SK-N-SH treated with all-trans-retinoic acid at 6 μM for 48 hours (cell line): Measurements from ENCODE around the gene ZFAND5.

Experiments
- ATAC-seq: fragments of 200-7000 bp; cut with Tn5 transposase; 3 replicates; pipeline ENCODE4 v1.9.1; 2020; ENCODE audit warnings: mild to moderate bottlenecking, moderate library complexity
- ARNTL ChIP-seq: fragments of 450-650 bp; formaldehyde crosslinking; IDR thresholded peaks from 2 replicates; pipeline ENCODE4 v1.5.0; 2020; ENCODE audit warnings: low read depth, mild to moderate bottlenecking, moderate library complexity, borderline replicate concordance
- BACH2 ChIP-seq: fragments of 250-450 bp; sonication (Bioruptor Pico); IDR thresholded peaks from 2 replicates; pipeline ENCODE4 v1.9.0; 2021; ENCODE audit warnings: mild to moderate bottlenecking, borderline replicate concordance
- CSDC2 ChIP-seq: fragments of 250-450 bp; sonication (Bioruptor Pico); IDR thresholded peaks from 2 replicates; pipeline ENCODE4 v1.5.0; 2020; ENCODE audit warnings: mild to moderate bottlenecking, moderate library complexity
- CSRNP3 ChIP-seq: fragments of 250-450 bp; sonication (Bioruptor Pico); IDR thresholded peaks from 2 replicates; pipeline ENCODE4 v1.5.1; 2021; ENCODE audit warnings: mild to moderate bottlenecking, moderate library complexity
- GLIS3 ChIP-seq: fragments of 250-450 bp; sonication (Bioruptor Pico); IDR thresholded peaks from 2 replicates; pipeline ENCODE4 v1.5.0; 2020; ENCODE audit warnings: mild to moderate bottlenecking, moderate library complexity
- ISL1 ChIP-seq: fragments of 250-450 bp; sonication (Bioruptor Pico); IDR thresholded peaks from 2 replicates; pipeline ENCODE4 v2.1.2; 2022; ENCODE audit warnings: mild to moderate bottlenecking, moderate library complexity
- OSR1 ChIP-seq: fragments of 250-450 bp; sonication (Bioruptor Pico); IDR thresholded peaks from 2 replicates; pipeline ENCODE4 v1.8.0; 2022; ENCODE audit warnings: moderate library complexity, mild to moderate bottlenecking, inconsistent platforms
- PATZ1 ChIP-seq: fragments of 250-450 bp; sonication (Bioruptor Pico); IDR thresholded peaks from 2 replicates; pipeline ENCODE4 v1.8.0; 2020; ENCODE audit warnings: mild to moderate bottlenecking, moderate library complexity, borderline replicate concordance
- POU6F1 ChIP-seq: fragments of 250-450 bp; sonication (Bioruptor Pico); IDR thresholded peaks from 2 replicates; pipeline ENCODE4 v1.8.0; 2021; ENCODE audit warnings: low read depth, mild to moderate bottlenecking, moderate library complexity, borderline replicate concordance
- PPARA ChIP-seq: fragments of 250-450 bp; sonication (Bioruptor Pico); IDR thresholded peaks from 2 replicates; pipeline ENCODE4 v1.5.0; 2020; ENCODE audit warnings: mild to moderate bottlenecking, borderline replicate concordance
- RARB ChIP-seq: fragments of 250-450 bp; sonication (Bioruptor Pico); IDR thresholded peaks from 2 replicates; pipeline ENCODE4 v1.8.0; 2021; ENCODE audit warnings: mild to moderate bottlenecking, moderate library complexity
- SNAI2 ChIP-seq: fragments of 250-450 bp; sonication (Bioruptor Pico); IDR thresholded peaks from 2 replicates; pipeline ENCODE4 v1.5.0; 2020; ENCODE audit warnings: mild to moderate bottlenecking, moderate library complexity
- TOX ChIP-seq: fragments of 250-450 bp; sonication (Bioruptor Pico); IDR thresholded peaks from 2 replicates; pipeline ENCODE4 v1.8.0; 2021; ENCODE audit warnings: mild to moderate bottlenecking, moderate library complexity, borderline replicate concordance
- TSHZ2 ChIP-seq: fragments of 250-450 bp; sonication (Bioruptor Pico); IDR thresholded peaks from 2 replicates; pipeline ENCODE4 v1.5.0; 2020; ENCODE audit warnings: mild to moderate bottlenecking, moderate library complexity
- ZC3H10 ChIP-seq: fragments of 250-450 bp; sonication (Bioruptor Pico); IDR thresholded peaks from 2 replicates; pipeline ENCODE4 v1.5.1; 2021; ENCODE audit warnings: mild to moderate bottlenecking, moderate library complexity
- ZFP3 ChIP-seq: fragments of 250-450 bp; sonication (Bioruptor Pico); IDR thresholded peaks from 2 replicates; pipeline ENCODE4 v1.5.0; 2020; ENCODE audit warnings: mild to moderate bottlenecking, moderate library complexity
- ZFP30 ChIP-seq: fragments of 450-650 bp; formaldehyde crosslinking; IDR thresholded peaks from 2 replicates; pipeline ENCODE4 v1.5.0; 2022; ENCODE audit warnings: mild to moderate bottlenecking, moderate library complexity
- ZNF565 ChIP-seq: fragments of 450-650 bp; formaldehyde crosslinking; conservative IDR thresholded peaks from 2 replicates; pipeline ENCODE4 v1.5.0; 2020; ENCODE audit warnings: low read depth, mild to moderate bottlenecking, moderate library complexity
- ZNF70 ChIP-seq: fragments of 450-650 bp; formaldehyde crosslinking; IDR thresholded peaks from 2 replicates; pipeline ENCODE4 v1.5.0; 2020; ENCODE audit warnings: mild to moderate bottlenecking, moderate library complexity

ZFAND5 gene

GRCh38 chr9:72400866-72401265, 35.9 kb upstream of the ZFAND5 start (continued):
- TF ChIP-seq ZNF565 (CRISPR knock-in tag) (no peak), GLIS3 (CRISPR knock-in tag) (no peak), SNAI2 (no peak), OSR1 (CRISPR knock-in tag) (no peak)

- no peak for ATAC-seq
- no peak for TF ChIP-seq GLIS3 (CRISPR knock-in tag)
- no peak for TF ChIP-seq ZC3H10 (CRISPR knock-in tag)
- no peak for TF ChIP-seq RARB (CRISPR knock-in tag)
- no peak for TF ChIP-seq POU6F1 (CRISPR knock-in tag)
- no peak for TF ChIP-seq ZNF70 (CRISPR knock-in tag)
- TF ChIP-seq TSHZ2 (CRISPR knock-in tag) = no peak
- TF ChIP-seq, all 23 proteins: peak for 0
These were observed 34.4 kb upstream of the ZFAND5 start for GRCh38 chr9:72399391-72399790.

GRCh38 chr9:72396247-72397091, 31.5 kb upstream of the ZFAND5 start:
- TF ChIP-seq POU6F1 (CRISPR knock-in tag) = no peak
- TF ChIP-seq ISL1 = no peak
- TF ChIP-seq TOX (CRISPR knock-in tag) = no peak
- no peak for TF ChIP-seq TSHZ2 (CRISPR knock-in tag)
- TF ChIP-seq ARNTL (CRISPR knock-in tag) = no peak
- TF ChIP-seq PATZ1 (CRISPR knock-in tag) = no peak
- no peak for TF ChIP-seq ZNF565 (CRISPR knock-in tag)
- TF ChIP-seq GLIS3 (CRISPR knock-in tag) = no peak
- TF ChIP-seq ZC3H10 (CRISPR knock-in tag) = no peak
- no peak for TF ChIP-seq ZFP30 (CRISPR knock-in tag)
- TF ChIP-seq PPARA (CRISPR knock-in tag) = no peak
- no peak for TF ChIP-seq CSDC2 (CRISPR knock-in tag)
- no peak for TF ChIP-seq CSRNP3 (CRISPR knock-in tag)
- TF ChIP-seq ZFP3 (CRISPR knock-in tag) = no peak
- TF ChIP-seq BACH2 (CRISPR knock-in tag) = no peak
- TF ChIP-seq SNAI2 = no peak
- no peak for TF ChIP-seq OSR1 (CRISPR knock-in tag)
- peak; percentile 62 for ATAC-seq
